ENCODE data around the gene ANKS1B. TPM values are rescaled to one million over a fixed set of nuclear protein-coding genes. Genes with fewer than 3 reads are reported as not detected.

Gene ANKS1B
- total and polyA plus RNA-seq, 10 of the 15 experiments (the other 5 are each of a cell fraction or from before 2014, with no cell fraction given) = 0.16 to 1.3 (median 0.82) TPM; not detected in 7

DNA sequence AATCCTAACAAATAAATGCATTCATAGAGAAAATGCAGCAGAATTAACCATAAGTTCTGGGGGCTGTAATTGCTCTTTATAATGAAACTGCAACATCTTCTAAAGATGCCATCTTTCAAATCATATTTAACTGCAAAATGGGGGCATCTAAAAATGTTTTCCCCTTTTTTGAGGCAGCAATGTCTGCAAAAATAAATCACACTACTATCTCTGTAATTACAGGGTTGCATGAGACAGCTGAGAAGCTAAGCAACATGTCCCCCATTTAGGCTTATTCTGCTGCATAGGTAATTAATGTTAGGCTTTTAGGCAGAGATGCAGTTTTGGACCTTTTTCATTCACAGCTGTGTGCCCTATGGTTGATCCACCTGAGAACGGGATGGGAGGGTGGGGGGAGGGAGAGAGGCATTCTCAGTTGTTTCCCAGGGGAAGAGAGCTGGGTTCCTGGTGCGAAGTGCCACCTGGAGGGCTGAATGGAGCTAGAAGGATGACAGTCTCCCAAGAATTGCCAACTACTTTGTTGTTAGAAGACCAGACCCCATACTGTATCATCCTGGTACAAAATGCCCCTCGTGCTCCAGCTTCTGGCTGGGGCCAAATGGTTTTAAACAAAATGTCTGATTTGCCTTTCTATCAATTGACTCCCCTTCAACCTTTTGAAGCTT is 1185.5 kb downstream of the ANKS1B start:
- ChIA-PET CTCF (interaction anchor here (0.9 to 2.3 kb wide), 7 partner anchors 9 to 232 kb away, joined by 3 to 12 read pairs (median 4); no protein-coding TSS in a partner anchor), POLR2A (interaction anchor here (1.4 kb wide), 1 partner anchor 10 kb away, joined by 3 read pairs; no protein-coding TSS in a partner anchor), SMC1A (ENCODE audit: uncharacterized antibody, unreplicated experiment) (interaction anchor here (1.3 kb wide), 1 partner anchor 67 kb away, joined by 5 read pairs; no protein-coding TSS in a partner anchor), RAD21 (ENCODE audit: unreplicated experiment) (interaction anchor here (0.8 to 2.2 kb wide), 3 partner anchors 72 to 199 kb away, joined by 3 to 9 read pairs (median 3); no protein-coding TSS in a partner anchor)
- 22% methylated on average over 3 of the region's 3 CpGs for WGBS (ENCODE audit: insufficient coverage, insufficient replicate concordance, low lambda C conversion rate, missing lambda C conversion rate)
- intact Hi-C loops (cut with micrococcal nuclease; ENCODE audit: unreplicated experiment) (no loop called here), in situ Hi-C loops (cut with MboI) (no loop called here)
- TF ChIP-seq, protein P1, sequence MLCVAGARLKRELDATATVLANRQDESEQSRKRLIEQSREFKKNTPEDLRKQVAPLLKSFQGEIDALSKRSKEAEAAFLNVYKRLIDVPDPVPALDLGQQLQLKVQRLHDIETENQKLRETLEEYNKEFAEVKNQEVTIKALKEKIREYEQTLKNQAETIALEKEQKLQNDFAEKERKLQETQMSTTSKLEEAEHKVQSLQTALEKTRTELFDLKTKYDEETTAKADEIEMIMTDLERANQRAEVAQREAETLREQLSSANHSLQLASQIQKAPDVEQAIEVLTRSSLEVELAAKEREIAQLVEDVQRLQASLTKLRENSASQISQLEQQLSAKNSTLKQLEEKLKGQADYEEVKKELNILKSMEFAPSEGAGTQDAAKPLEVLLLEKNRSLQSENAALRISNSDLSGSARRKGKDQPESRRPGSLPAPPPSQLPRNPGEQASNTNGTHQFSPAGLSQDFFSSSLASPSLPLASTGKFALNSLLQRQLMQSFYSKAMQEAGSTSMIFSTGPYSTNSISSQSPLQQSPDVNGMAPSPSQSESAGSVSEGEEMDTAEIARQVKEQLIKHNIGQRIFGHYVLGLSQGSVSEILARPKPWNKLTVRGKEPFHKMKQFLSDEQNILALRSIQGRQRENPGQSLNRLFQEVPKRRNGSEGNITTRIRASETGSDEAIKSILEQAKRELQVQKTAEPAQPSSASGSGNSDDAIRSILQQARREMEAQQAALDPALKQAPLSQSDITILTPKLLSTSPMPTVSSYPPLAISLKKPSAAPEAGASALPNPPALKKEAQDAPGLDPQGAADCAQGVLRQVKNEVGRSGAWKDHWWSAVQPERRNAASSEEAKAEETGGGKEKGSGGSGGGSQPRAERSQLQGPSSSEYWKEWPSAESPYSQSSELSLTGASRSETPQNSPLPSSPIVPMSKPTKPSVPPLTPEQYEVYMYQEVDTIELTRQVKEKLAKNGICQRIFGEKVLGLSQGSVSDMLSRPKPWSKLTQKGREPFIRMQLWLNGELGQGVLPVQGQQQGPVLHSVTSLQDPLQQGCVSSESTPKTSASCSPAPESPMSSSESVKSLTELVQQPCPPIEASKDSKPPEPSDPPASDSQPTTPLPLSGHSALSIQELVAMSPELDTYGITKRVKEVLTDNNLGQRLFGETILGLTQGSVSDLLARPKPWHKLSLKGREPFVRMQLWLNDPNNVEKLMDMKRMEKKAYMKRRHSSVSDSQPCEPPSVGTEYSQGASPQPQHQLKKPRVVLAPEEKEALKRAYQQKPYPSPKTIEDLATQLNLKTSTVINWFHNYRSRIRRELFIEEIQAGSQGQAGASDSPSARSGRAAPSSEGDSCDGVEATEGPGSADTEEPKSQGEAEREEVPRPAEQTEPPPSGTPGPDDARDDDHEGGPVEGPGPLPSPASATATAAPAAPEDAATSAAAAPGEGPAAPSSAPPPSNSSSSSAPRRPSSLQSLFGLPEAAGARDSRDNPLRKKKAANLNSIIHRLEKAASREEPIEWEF (IDR thresholded peaks at IDR 0.05; ENCODE audit: insufficient replicate concordance, low read depth, low read length) = no peak
- TF ChIP-seq EP300 (IDR thresholded peaks at IDR 0.05; ENCODE audit: borderline replicate concordance in 1 of 2, control insufficient read depth in 1 of 2, low read depth in 2 of 2, low read length in 2 of 2) = no peak
- TF ChIP-seq, protein P2, sequence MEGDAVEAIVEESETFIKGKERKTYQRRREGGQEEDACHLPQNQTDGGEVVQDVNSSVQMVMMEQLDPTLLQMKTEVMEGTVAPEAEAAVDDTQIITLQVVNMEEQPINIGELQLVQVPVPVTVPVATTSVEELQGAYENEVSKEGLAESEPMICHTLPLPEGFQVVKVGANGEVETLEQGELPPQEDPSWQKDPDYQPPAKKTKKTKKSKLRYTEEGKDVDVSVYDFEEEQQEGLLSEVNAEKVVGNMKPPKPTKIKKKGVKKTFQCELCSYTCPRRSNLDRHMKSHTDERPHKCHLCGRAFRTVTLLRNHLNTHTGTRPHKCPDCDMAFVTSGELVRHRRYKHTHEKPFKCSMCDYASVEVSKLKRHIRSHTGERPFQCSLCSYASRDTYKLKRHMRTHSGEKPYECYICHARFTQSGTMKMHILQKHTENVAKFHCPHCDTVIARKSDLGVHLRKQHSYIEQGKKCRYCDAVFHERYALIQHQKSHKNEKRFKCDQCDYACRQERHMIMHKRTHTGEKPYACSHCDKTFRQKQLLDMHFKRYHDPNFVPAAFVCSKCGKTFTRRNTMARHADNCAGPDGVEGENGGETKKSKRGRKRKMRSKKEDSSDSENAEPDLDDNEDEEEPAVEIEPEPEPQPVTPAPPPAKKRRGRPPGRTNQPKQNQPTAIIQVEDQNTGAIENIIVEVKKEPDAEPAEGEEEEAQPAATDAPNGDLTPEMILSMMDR (IDR thresholded peaks at IDR 0.05 in 2 of 3, conservative IDR thresholded peaks at IDR 0.05 in 1 of 3; ENCODE audit: control insufficient read depth in 2 of 3, extremely low read depth in 1 of 3, insufficient read depth in 1 of 3, low read depth in 3 of 3, low read length in 3 of 3) = peak in 1 of 3 experiments; percentile 11; a peak in 1 of 6 replicates
- ATAC-seq = no peak
- H3K4me2 ChIP-seq (ENCODE audit: control insufficient read depth, insufficient read depth) = no peak overlapping the region
- no peak for FAIRE-seq
- H3K4me1 ChIP-seq (ENCODE audit: control insufficient read depth, insufficient read depth, low read length) = no peaks in the 10 kb centered on the region
- H3K27ac ChIP-seq (ENCODE audit: control insufficient read depth, insufficient read depth) = no peak overlapping the region
- BruUV-seq (replicated peaks) = no TSS peak
- H3K79me2 ChIP-seq (ENCODE audit: control insufficient read depth, insufficient read depth, low read length) = no peaks in the 10 kb centered on the region
- H3K9ac ChIP-seq (ENCODE audit: control insufficient read depth, insufficient read depth, low read length) = no peak overlapping the region
- H4K20me1 ChIP-seq (ENCODE audit: control insufficient read depth, insufficient read depth) = no peaks in the 10 kb centered on the region
- no peaks in the 10 kb centered on the region for H3K9me3 ChIP-seq (replicated peaks; ENCODE audit: control insufficient read depth, insufficient read depth, low read length)
- no peaks in the 10 kb centered on the region for H3K36me3 ChIP-seq (ENCODE audit: control insufficient read depth in 2 of 2, insufficient read depth in 2 of 2, low read length in 1 of 2)
- no peak for DNase-seq (ENCODE audit: low read depth, low spot score)
- H2AFZ ChIP-seq (ENCODE audit: control insufficient read depth, low read depth, low read length) = no peak overlapping the region
- no peak overlapping the region for H3K4me3 ChIP-seq
- 0 out of 4 replicates have a peak, but pooled peaks cover 0 to 2% of the 10 kb centered on the region in 2 experiments for H3K27me3 ChIP-seq (replicated peaks in 1 of 2; ENCODE audit: control insufficient read depth in 2 of 2, insufficient read depth in 2 of 2, low read length in 1 of 2)
